Head of caudate nucleus (tissue), 42 donors: ENCODE measurements around the gene PDE4B.
"Not testable (repeated sequence)": the region's sequence is repeated elsewhere in the genome, so short reads cannot be mapped to it uniquely, and the experiment has no call there.

ENCODE experiments used
- DNase-seq, 42 donors: peaks; one replicate each; pipeline versions ENCODE4 v3.0.0 to v3.0.0-alpha.2; 2020 to 2021; ENCODE audit warnings: mixed read lengths in 7 of 42
- intact Hi-C: fragments of 100-400 bp; cut with DNase I; formaldehyde crosslinking; loops from one replicate; pipeline ENCODE4 v1.15.0; 2022

The PDE4B gene

DNA sequence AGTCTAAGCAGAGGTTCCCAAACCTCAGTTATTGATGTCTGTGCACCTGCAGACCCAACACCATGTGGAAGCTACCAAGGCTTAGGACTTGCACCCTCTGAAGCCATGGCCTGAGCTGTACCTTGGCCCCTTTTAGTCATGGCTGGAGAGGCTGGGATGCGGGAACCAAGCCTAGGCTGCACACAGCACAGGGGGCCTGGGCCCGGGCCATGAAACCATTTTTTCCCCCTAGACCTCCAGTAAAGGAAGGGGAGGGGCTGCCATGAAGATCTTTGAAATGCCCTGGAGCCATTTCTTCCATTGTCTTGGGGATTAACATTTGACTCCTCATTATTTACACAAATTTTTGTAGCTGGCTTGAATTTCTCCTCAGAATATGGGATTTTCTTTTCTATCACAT is 265.9 kb downstream of the PDE4B start:
- DNase-seq, result no peak

DNA sequence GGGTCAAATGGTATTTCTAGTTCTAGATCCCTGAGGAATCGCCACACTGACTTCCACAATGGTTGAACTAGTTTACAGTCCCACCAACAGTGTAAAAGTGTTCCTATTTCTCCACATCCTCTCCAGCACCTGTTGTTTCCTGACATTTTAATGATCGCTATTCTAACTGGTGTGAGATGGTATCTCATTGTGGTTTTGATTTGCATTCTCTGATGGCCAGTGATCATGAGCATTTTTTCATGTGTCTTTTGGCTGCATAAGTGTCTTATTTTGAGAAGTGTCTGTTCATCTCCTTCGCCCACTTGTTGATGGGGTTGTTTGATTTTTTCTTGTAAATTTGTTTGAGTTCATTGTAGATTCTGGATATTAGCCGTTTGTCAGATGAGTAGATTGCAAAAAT is 274.5 kb downstream of the PDE4B start:
- DNase-seq, intact Hi-C loops: not testable (repeated sequence)

More for the DNA sequence above, 265.9 kb downstream of the PDE4B start:
- intact Hi-C loops, result no loop called here

DNA sequence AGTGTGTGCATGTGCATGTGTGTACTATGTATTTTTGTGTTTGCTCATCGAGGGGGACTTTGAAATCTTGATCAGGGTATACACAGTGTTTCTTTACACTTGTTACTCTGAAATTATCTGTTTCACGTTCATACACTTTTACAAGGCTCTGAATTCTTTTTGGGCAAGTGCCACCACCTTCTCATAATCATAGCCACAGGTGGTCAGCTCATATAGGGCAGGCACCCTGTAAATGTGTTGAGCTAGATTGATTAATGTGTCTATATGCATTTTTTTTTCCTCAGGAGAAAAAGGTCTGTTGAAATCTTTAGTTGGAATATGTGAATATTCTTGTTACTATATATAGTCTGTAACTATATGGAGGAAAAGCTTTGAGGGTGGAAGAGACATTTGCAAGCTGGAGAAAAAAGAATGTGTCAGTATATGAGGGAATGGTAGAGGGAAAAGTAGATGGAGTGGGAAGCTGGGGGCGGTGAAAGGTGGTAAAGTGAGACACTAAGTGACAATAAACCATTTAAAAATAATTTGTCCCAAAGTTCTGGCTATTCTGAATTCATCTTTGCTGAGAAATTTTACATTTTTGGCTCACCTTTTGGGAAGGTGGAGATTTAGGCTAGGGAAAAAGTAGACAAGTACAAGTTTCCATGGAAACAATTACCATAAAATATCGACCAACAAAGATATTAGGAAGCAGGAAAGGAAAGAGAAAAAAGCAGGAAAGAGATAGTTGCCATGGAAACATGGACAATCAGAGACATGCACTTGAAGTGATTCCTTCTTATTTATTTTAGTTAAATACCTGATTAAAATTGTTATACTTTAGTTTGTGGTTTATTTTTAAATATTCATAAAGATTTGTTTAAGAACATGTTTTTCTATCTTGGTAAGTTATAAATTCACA is 277.5 kb downstream of the PDE4B start:
- DNase-seq, result no peak
- intact Hi-C loops, result no loop called here

DNA sequence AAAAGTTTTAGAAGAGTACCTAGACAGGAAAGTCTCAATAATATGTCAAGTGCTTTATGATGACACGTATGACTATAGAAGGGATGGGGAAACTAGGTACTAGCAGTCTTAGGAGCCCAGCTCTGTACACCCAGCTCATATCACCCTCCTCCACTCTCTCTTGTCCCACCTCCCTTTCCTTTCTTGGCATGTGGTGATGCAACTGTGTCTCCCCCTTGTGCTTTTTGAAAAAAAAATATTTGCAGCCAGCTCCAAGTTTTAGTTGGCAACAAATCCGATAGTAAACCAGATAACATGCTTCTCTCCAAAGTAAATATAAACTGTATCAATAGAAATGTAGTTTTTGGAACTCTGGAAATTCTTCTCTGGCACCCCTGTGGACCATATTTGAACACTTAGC is 280.7 kb downstream of the PDE4B start:
- intact Hi-C loops, result no loop called here
- no peak for DNase-seq

DNA sequence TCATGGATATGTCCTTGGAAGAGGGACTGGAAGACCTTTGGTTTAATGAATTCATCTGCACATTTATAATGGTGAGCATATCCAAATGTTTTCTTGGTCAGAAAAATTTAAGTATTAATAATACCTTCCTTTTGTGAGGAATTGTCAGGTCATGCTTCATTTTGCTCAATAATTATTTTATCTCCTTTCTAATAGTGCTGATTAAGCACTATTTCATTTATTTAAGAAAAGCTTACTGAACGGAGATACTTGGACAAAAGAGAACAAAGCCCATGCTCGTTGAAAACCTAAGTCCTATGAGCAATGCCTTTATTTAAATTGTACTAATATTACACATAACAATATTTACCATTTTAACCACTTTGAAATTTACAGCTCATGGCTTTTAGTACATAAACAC is 281.5 kb downstream of the PDE4B start:
- intact Hi-C loops, result no loop called here
- no peak for DNase-seq

DNA sequence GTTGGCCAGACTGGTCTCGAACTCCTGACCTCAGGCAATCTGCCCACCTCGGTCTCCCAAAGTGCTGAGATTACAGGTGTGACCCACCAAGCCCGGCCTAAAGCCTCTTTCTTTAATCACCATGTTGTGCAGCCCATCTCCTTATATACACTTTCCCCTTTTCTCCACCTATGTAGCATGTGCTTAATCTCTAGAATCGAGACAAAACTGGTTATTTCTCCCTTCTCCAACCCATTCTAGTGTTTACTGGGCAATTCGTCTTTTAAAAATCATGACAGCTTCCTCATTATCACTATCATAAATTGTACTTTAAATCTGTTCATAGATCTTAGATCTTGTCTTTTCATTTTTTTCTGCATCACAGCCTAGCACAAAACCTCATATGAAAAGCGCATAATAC is 285.7 kb downstream of the PDE4B start:
- no peak for DNase-seq
- intact Hi-C loops, result no loop called here

DNA sequence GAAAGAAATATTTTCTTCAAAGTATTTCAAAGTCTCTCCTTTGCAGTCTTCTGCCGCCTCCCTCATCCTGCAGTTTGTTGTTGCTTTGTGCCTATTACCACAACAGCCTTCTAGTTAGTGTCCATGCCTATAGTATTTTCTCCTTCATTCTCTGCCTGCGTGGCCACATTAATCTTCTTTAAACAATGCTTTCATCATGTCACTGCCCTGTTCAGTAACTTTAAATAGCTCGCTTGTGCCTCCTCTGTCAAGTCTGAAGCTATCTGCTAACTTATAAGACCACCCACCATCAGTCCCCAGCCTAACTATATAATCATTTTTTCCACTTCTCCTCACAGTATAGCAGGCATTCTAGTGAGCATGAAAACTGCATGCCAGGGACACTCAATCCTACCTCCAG is 290.3 kb downstream of the PDE4B start:
- DNase-seq, result no peak
- intact Hi-C loops, result no loop called here

DNA sequence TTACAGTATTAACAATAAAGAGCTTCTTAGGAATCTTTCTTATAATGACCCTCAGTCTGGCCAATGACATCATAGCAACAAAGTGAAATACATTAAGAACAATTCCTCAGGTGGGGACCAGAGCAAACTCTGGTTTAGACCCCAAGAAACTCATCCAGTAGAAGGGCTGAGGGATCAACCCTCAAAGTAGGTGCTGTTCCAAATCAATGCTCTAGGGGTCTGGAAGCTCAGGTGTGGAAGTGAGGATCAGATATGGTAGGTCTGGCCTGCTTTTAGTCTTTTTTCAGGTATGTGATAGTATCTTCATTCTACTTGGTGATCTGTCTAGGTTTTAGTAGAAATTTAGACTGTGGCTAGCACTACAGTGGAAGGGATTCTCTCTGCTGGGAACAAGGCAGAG is 291.7 kb downstream of the PDE4B start:
- DNase-seq, result no peak
- intact Hi-C loops, result no loop called here

DNA sequence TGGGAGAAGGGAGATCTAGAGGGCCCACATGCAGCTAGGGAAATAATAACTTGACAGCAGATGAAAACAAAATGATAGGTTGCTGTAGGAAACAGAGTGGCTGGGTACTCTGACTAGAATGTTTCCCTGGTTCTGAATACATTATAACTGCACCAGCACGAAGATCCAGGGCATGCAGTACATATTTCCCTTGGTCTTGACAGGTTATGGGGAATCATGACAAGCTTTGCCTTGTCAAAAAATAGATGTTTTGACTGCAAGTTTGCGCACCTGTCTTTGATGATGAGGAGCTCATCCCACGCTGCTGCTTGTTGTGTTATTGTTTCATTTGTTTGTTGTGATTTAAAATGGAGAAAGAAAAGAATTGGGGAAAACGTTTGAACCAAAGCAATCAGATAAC is 292.9 kb downstream of the PDE4B start:
- DNase-seq, result no peak
- intact Hi-C loops, result no loop called here

DNA sequence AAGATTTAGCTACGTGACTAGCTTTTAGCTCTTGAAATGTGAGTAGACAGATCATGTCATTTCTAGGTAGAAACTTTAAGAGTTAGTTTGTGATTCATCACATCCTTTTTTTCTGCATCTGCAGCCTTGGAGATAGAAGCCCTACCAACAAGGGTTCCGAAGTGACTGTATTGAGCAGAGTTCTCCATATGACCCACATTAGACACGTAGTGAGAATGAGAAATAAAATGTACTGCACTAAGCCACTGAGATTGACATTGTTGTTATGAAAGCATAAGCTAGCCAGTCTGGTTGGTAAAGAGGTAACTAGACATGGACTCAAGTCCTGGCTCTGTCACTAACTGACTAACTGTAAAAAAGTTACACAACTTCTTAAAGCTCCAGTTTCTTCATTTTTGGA is 296.1 kb downstream of the PDE4B start:
- no peak for DNase-seq
- intact Hi-C loops, result no loop called here

DNA sequence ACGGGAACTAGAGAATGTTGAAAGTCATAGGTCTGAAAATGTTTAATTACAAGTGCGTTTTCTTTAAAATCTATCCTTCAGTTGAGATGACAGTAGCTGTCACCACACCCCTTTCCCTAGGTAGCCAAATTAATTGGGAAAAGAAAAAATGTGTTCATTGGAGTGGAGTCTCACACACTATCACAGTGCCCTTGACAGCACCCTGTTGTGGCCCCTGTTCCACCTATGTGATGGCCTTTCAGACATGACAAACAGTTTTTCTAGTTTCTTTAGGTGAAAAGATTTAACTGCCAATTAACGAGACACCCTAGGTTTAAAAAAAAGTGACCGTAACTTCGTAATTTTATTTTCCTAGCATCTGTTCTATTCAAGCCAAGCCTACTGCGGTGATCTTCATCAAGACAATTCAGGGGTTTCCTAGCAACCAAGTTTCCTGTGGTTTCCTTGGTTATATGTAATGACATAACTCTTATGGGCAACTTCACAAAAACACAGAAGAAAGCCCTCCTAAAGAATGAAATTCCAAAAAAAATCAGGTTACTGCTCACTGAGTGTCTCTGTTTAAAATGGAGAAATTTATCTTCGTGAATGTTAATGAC is 298.3 kb downstream of the PDE4B start:
- intact Hi-C loops, result no loop called here
- peak in 2 of 42 donors; percentile 25 to 44 for DNase-seq

DNA sequence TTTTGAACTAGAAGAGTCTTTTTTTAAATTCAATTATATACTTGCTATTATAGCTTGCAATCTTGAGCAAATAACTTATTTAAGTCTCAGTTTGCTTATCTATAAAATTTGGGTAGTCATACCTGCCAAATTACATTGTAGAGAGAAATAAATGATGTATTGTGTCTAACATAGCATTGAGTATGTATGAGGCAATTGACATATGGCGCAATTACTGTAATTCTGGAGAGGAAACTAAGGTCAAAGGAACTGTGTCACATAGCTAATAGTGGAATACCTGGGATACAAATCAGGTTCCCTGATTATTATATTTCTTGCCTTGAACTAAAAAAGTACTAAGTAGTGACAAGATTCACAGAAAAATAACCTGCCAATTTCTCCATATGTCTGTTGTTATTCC is 302.5 kb downstream of the PDE4B start:
- intact Hi-C loops, result no loop called here
- no peak for DNase-seq

DNA sequence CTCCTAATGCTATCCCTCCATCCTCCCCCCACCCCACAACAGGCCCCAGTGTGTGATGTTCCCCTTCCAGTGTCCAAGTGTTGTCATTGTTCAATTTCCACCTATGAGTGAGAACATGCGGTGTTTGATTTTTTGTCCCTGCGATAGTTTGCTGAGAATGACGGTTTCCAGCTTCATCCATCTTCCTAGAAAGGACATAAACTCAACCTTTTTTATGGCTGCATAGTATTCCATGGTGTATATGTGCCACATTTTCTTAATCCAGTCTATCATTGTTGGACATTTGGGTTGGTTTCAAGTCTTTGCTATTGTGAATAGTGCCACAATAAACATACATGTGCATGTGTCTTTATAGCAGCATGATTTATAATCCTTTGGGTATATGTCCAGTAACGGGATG is 308.3 kb downstream of the PDE4B start:
- intact Hi-C loops, result not testable (repeated sequence)

DNA sequence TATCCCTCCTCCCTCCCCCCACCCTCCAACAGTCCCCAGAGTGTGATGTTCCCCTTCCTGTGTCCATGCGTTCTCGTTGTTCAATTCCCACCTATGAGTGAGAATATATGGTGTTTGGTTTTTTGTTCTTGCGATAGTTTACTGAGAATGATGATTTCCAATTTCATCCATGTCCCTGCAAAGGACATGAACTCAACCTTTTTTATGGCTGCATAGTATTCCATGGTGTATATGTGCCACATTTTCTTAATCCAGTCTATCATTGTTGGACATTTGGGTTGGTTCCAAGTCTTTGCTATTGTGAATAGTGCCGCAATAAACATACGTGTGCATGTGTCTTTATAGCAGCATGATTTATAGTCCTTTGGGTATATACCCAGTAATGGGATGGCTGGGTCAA is 311.4 kb downstream of the PDE4B start:
- DNase-seq, intact Hi-C loops: not testable (repeated sequence)

More for the DNA sequence above, 308.3 kb downstream of the PDE4B start:
- not testable (repeated sequence) for DNase-seq

DNA sequence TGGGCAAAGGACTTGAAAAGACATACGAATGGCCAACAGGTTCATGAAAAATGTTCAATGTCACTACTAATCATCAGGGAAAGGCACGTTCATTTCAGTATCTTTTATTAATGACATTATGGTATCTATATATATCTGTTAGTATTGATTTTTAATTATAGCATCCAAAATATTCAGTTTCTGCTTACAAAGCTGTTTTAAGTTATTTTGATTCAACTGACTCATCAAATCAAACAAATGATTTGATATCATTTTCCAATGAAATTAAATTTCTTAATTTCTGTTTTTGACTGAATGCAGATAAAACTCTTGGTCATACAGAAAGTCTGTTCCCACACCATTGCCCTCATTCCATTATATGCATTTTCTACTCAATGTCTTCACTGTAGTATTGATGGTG is 315.9 kb downstream of the PDE4B start:
- intact Hi-C loops, result no loop called here
- no peak for DNase-seq

DNA sequence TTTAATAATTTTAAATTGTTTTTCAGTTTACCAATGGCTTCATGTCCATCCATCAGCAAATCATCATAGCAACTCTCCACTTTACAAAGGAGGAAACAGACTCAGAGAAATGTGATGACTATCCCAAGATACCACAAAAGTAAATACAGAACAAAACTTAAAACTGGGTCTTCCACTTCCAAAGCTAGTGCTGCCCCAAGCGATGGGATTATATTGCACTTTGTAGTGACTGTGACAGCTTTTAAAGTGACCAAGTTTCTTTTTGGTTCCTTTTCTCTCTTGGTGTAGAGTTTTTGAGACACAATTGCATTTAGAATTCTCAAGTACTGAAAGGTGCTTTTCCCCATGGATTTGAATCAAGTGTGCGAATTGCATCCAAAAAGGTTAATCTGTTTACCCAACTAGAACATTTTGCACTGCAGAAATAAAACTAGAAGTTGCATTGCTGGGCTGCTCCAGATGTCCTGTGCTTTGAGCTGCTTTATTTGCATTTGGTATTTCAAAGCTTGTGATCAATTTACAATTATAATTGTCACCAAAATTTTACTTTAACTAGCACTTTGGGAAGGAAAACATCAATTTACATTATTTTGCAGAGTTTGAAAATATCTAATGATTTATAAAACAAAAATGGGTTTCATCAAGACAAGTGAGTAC is 320.2 kb downstream of the PDE4B start:
- no peak for DNase-seq
- intact Hi-C loops, result no loop called here

DNA sequence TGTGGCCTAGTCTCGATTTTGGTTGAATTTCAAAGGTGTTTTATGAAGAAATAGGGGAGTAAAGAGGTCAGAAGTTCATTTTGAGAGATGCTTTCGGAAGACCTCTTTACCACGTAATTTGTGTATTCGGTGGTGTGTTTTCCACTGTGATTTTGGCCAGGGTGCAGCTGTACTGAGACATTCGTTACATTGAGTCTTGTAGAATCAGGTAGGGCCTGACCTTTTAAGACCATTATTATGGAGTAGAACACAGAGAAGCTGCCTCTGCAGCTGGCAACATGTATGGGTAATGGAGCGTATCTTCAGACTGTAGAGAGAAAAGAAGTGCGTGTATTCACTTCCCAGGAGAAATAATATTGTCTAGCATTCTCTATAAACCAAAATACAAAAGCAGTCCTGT is 326.5 kb downstream of the PDE4B start:
- DNase-seq, result no peak
- intact Hi-C loops, result no loop called here

DNA sequence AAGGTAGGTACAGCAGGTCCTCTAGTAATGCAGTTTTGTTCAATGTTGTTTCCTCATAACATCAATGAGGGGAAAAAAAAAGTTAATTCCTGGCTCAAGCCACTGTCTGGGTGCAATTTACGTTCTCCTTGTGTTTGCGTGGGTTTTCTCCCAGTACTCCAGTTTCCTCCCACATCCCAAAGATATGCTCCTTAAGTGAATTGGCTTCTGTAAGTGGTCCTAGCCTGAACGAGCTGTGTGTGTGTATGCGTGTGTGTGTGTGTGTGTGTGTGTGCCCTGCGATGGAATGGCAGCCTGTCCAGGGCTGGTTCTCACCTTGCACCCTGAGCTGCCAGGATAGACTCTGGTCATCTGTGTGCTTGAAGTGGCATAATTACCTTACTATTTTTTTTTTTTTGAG is 332.0 kb downstream of the PDE4B start:
- DNase-seq, result no peak
- intact Hi-C loops, result no loop called here

DNA sequence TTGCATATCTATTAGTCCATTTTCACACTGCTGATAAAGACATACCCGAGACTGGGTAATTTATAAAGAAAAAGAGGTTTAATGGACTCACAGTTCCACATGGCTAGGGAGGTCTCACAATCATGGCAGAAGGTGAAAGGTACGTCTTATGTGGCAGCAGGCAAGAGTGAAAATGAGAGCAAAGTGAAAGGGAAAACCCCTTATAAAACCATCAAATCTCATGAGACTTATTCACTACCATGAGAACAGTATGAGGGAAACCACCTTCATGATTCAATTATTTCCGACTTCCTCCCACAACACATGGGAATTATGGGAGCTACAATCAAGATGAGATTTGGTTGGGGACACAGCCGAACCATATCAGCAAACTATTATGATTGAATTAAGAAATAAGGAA is 335.9 kb downstream of the PDE4B start:
- intact Hi-C loops, result not testable (repeated sequence)

DNA sequence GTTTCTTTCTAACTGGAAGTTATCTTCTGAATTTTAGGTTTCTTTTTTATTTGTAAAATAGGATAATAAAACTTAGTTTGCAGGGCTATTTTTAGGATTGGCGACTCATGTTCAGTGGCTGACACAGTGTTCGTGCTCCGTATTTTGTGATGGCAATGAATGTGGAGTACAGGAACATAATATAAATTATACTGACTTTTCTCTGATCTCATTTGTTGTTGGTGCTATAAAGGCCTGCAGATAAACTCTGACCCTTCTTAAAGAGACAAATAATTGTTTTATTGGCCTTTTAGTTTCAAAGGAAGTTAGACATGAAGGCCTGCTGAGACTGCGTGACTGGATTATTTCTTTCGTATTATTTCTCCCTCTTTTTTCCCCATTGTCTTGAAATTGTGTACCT is 339.6 kb downstream of the PDE4B start:
- DNase-seq, result no peak

More for the DNA sequence above, 335.9 kb downstream of the PDE4B start:
- not testable (repeated sequence) for DNase-seq

More for the DNA sequence above, 339.6 kb downstream of the PDE4B start:
- intact Hi-C loops, result no loop called here
